ENCODE measurements around the gene TOR4A.
"Not testable (repeated sequence)": the region's sequence is repeated elsewhere in the genome, so short reads cannot be mapped to it uniquely, and the experiment has no call there.

The TOR4A gene

GRCh38 chr9:137239541-137240200 lies 37.9 kb upstream of the TOR4A start:
- not testable (repeated sequence) for DNase-seq

GRCh38 chr9:137240318-137240840 lies 37.1 kb upstream of the TOR4A start:
- DNase-seq: no peak

- DNase-seq: peak; percentile 100
These were observed 36.6 kb upstream of the TOR4A start, which contains the start of gene TUBB4B for GRCh38 chr9:137240841-137241489. Gene TUBB4B (plus strand): TSS chr9:137241287. CDS start chr9:137241361, 74 bp downstream.

- DNase-seq: peak; percentile 50
These were observed 35.8 kb upstream of the TOR4A start for GRCh38 chr9:137241490-137242268.

GRCh38 chr9:137242269-137243203 lies 35.0 kb upstream of the TOR4A start:
- no peak for DNase-seq

- not testable (repeated sequence) for DNase-seq
These were observed 34.3 kb upstream of the TOR4A start for GRCh38 chr9:137243266-137243625.

GRCh38 chr9:137243626-137244485 lies 33.7 kb upstream of the TOR4A start:
- DNase-seq: no peak

GRCh38 chr9:137244486-137245449 lies 32.8 kb upstream of the TOR4A start:
- no peak for DNase-seq

- DNase-seq: no peak
These were observed 31.8 kb upstream of the TOR4A start for GRCh38 chr9:137245450-137246421.

- DNase-seq: peak; percentile 55
These were observed 30.2 kb upstream of the TOR4A start for GRCh38 chr9:137247135-137247915.

GRCh38 chr9:137247916-137248175 lies 29.7 kb upstream of the TOR4A start:
- DNase-seq: no peak

- no peak for DNase-seq
These were observed 27.0 kb upstream of the TOR4A start for GRCh38 chr9:137250329-137251193.

- no peak for DNase-seq
These were observed 26.4 kb upstream of the TOR4A start, which contains the start of gene STPG3 for GRCh38 chr9:137251194-137251461. Gene STPG3 (plus strand): TSS chr9:137251286. CDS start chr9:137251287, 1 bp downstream.

GRCh38 chr9:137251490-137252268 lies 25.8 kb upstream of the TOR4A start:
- DNase-seq: no peak

- no peak for DNase-seq
These were observed 24.7 kb upstream of the TOR4A start for GRCh38 chr9:137252555-137253506.

Measured in eye (tissue), 1 donor.